Endothelial cell of umbilical vein (primary cell): ENCODE data around the gene HUS1. TPM values are rescaled to one million over a fixed set of nuclear protein-coding genes. Genes with fewer than 3 reads are reported as not detected.

Experiments used
- Bru-seq: library from RNA; stranded (reverse); fragments of 400-500 nt; gene quantifications from one replicate; lab custom pipeline; 2021; lab: Mats Ljungman, UMichigan
- BruChase-seq, 2 experiments: library from RNA; stranded (reverse); fragments of 400-500 nt; gene quantifications; one replicate each; lab custom pipeline; 2021; lab: Mats Ljungman, UMichigan
- BruUV-seq: library from RNA; stranded (reverse); fragments of 400-500 nt; replicated peaks from 2 replicates; lab custom pipeline; 2021; lab: Mats Ljungman, UMichigan
- CTCF ChIA-PET: fragments of 300-600, 350-600 bp; sonication (Branson Sonifier 250); formaldehyde crosslinking; loops from one replicate; lab custom pipeline; 2021; ENCODE audit warnings: antibody characterized with exemption, inconsistent platforms; lab: Charles Lee
- POLR2A ChIA-PET: fragments of 300-600, 350-600 bp; sonication (Branson Sonifier 250); formaldehyde crosslinking; loops from one replicate; lab custom pipeline; 2021; ENCODE audit warnings: antibody characterized with exemption, inconsistent platforms; lab: Charles Lee
- DNase-seq: peaks from one replicate; pipeline ENCODE4 v3.0.0-alpha.2; 2011; ENCODE audit warnings: low read depth, low spot score
- FAIRE-seq: peaks from 2 replicates; lab custom pipeline; 2011; peaks lifted over from hg19 to GRCh38; lab: Jason Lieb, UNC
- H2AFZ ChIP-seq: 2 replicates; pipeline ENCODE4 v1.6.0; 2012; ENCODE audit warnings: low read depth, low read length, control low read depth, inconsistent platforms
- H3K27ac ChIP-seq: 2 replicates; pipeline ENCODE4 v1.5.1; 2011; ENCODE audit warnings: low read depth, mild to moderate bottlenecking, control low read depth, low read length, moderate library complexity; ENCODE audit not compliant: insufficient read depth
- H3K27me3 ChIP-seq, 2 experiments: 2 replicates each; pipeline versions ENCODE4 v1.6.0 to v1.6.1; 2011; ENCODE audit warnings: low read length in 2 of 2, mixed read lengths in 1 of 2; ENCODE audit not compliant: control insufficient read depth in 2 of 2, insufficient read depth in 2 of 2
- H3K36me3 ChIP-seq, 2 experiments: 2 replicates in 1 of 2; 3 replicates in 1 of 2; pipeline ENCODE4 v1.5.1; 2011; ENCODE audit warnings: low read length in 2 of 2, mild to moderate bottlenecking in 1 of 2, moderate library complexity in 1 of 2; ENCODE audit not compliant: control insufficient read depth in 2 of 2, insufficient read depth in 2 of 2; ENCODE audit errors: extremely low read depth in 1 of 2
- H3K4me1 ChIP-seq: 3 replicates; pipeline ENCODE4 v1.5.1; 2011; ENCODE audit warnings: mild to moderate bottlenecking, low read length; ENCODE audit not compliant: control insufficient read depth, insufficient read depth; ENCODE audit errors: extremely low read depth
- H3K4me2 ChIP-seq: 2 replicates; pipeline ENCODE4 v1.6.1; 2011; ENCODE audit warnings: low read length, control low read depth, mixed read lengths; ENCODE audit not compliant: insufficient read depth
- H3K4me3 ChIP-seq, 3 experiments: fragments of 200-600 bp in 1 of 3; sonication (generic), shearing (Covaris generic) in 1 of 3; replicated peaks in 1 of 3; 2 replicates each; pipeline ENCODE4 v1.5.1; 2011 to 2016; ENCODE audit warnings: control low read depth in 3 of 3, low read length in 3 of 3, mild to moderate bottlenecking in 2 of 3, inconsistent platforms in 1 of 3, low read depth in 1 of 3, moderate library complexity in 1 of 3; ENCODE audit not compliant: insufficient read depth in 1 of 3
- H3K79me2 ChIP-seq: 2 replicates; pipeline ENCODE4 v1.6.0; 2012; ENCODE audit warnings: low read length, inconsistent platforms; ENCODE audit not compliant: control insufficient read depth, insufficient read depth
- H3K9ac ChIP-seq: replicated peaks from 2 replicates; pipeline ENCODE3; 2011; ENCODE audit warnings: low read length, control low read depth; ENCODE audit not compliant: insufficient read depth; ENCODE audit errors: extremely low read depth
- H3K9me1 ChIP-seq: replicated peaks from 3 replicates; pipeline ENCODE4 v1.6.0; 2011; ENCODE audit warnings: mild to moderate bottlenecking, low read length; ENCODE audit not compliant: control insufficient read depth, insufficient read depth; ENCODE audit errors: extremely low read depth
- H3K9me3 ChIP-seq: replicated peaks from 2 replicates; pipeline ENCODE4 v1.5.1; 2012; ENCODE audit warnings: low read length, inconsistent platforms; ENCODE audit not compliant: control insufficient read depth, insufficient read depth
- H4K20me1 ChIP-seq: replicated peaks from 2 replicates; pipeline ENCODE3; 2011; ENCODE audit warnings: mild to moderate bottlenecking, low read length; ENCODE audit not compliant: control insufficient read depth, insufficient read depth; ENCODE audit errors: extremely low read depth
- FOS ChIP-seq: IDR thresholded peaks from 2 replicates; pipeline ENCODE4 v1.6.1; 2011; ENCODE audit warnings: mild to moderate bottlenecking, low read length, moderate library complexity, borderline replicate concordance; ENCODE audit not compliant: insufficient read depth
- GATA2 ChIP-seq: IDR thresholded peaks from 2 replicates; pipeline ENCODE4 v1.7.0; 2011; ENCODE audit warnings: low read depth, mild to moderate bottlenecking, moderate library complexity, mixed read lengths, low read length; ENCODE audit not compliant: insufficient read length, insufficient read depth
- POLR2A ChIP-seq: IDR thresholded peaks from 2 replicates; pipeline ENCODE4 v1.6.1; 2012; ENCODE audit warnings: low read depth, mild to moderate bottlenecking, control low read depth, low read length
- POLR2AphosphoS5 ChIP-seq: IDR thresholded peaks from 2 replicates; pipeline ENCODE4 v1.6.1; 2012; ENCODE audit warnings: low read depth, mild to moderate bottlenecking, control low read depth, low read length, moderate library complexity; ENCODE audit not compliant: insufficient read depth
- dilution Hi-C: fragments of 300-500 bp; cut with MboI; formaldehyde crosslinking; loops from one replicate; pipeline ENCODE4 v1.15.0; 2019; ENCODE audit warnings: low sequenced_read_pairs; ENCODE audit not compliant: extremely low pct_ligation_motif_present
- intact Hi-C: fragments of 100-400 bp; cut with micrococcal nuclease; formaldehyde crosslinking; loops from one replicate; pipeline ENCODE4 v1.10.0; 2022
- long read RNA-seq: library from polyadenylated mRNA; stranded (forward); transcript quantifications from one replicate; pipeline ENCODE4 v2.0.0, GENCODE V29; 2021
- polyA minus RNA-seq, 3 experiments: library from RNA; depleted of rRNA, polyadenylated mRNA; stranded (reverse); fragments of >200 nt; gene quantifications; 1 replicate in 1 of 3; 2 replicates in 2 of 3; pipeline ENCODE4 v1.2.3, GENCODE V29; 2011
- polyA plus RNA-seq, 4 experiments: library from polyadenylated mRNA; depleted of rRNA in 3 of 4; stranded (reverse) in 3 of 4; unstranded in 1 of 4; fragments of >200 nt; gene quantifications; 2 replicates each; pipeline versions ENCODE4 v1.2.1 to v1.2.3, GENCODE V29; 2011 to 2012; ENCODE audit warnings: missing spikeins in 1 of 4
- total RNA-seq: library from RNA; stranded (reverse); gene quantifications from 2 replicates; pipeline ENCODE4 v1.2.3, GENCODE V29; 2021

HUS1 gene
- total RNA-seq: 45.0 and 49.7 TPM in 2 replicates
- polyA plus RNA-seq: 18.1 and 21.4 TPM in 2 replicates
- polyA plus RNA-seq (2011; cell fraction: cytosol; rRNA removed): 17.4 and 17.9 TPM in 2 replicates
- polyA plus RNA-seq (2011; cell fraction: nucleus; rRNA removed): 27.3 and 46.3 TPM in 2 replicates
- polyA plus RNA-seq (2012): 19.3 and 30.9 TPM in 2 replicates
- polyA minus RNA-seq: 37.9 and 40.1 TPM in 2 replicates
- polyA minus RNA-seq (2011; cell fraction: cytosol; rRNA and poly(A)+ RNA removed): 21.1 TPM
- polyA minus RNA-seq (2011; cell fraction: nucleus; rRNA and poly(A)+ RNA removed): 32.8 and 43.9 TPM in 2 replicates
- percentile 95 among the genes with signal in this experiment for Bru-seq, nascent RNA
- percentile 92 among the genes with signal in this experiment for BruChase-seq, experiment 1, labeled RNA remaining after a 6-hour chase
- percentile 89 among the genes with signal in this experiment for BruChase-seq, experiment 2, labeled RNA remaining after a 2-hour chase
- long read RNA-seq, transcript HUS1-201 (8 exons, 2,935 nt): major isoform, 31 of 62 reads
- long read RNA-seq, transcript HUS1-202 (8 exons, 1,125 nt): minor isoform, 6 of 62 reads
- long read RNA-seq, partial matches to known transcripts: 4 of 62 reads
- long read RNA-seq, other reads (novel, unspliced or antisense): 21 of 62 reads

DNA sequence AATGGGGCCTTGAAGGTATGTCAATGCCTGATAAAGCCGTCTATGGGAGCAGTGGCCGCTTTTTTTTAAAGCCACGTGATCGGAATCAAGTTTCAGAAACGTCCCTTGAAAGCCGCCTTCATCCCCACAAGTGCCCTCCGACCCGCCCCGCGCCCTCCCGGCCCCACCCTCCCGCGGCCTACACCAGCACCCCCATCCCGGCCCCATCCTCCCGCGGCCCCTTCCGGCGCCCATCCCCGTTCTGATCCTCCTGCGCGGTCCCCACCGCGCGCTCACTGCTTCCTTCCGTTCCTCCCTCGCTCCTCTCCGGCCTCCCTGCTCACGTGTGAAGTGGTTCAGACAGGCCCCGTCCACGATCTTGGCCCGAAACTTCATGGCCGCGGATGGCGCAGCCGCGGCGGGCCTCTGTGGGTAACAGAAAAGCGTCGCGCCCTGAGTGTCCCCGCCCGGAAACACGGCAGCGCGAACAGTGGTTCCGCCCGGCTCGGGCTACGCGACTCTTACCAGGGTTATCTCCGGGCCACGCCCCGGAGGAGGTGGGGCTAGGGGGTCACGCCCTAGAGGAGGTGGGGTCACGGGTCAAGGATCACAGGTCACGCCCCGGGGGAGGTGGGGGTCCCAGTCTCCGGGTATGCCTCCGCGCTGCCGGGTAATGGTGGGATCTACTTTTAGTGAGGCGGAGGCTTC, at the start of gene HUS1:
HUS1 (minus strand) TSS at position 471 of the 687 bp plus-strand sequence; CDS start at position 375, 96 bp downstream.
- POLR2A ChIA-PET: no interaction called here
- peak within 1 kb of the TSS; percentile 85 for H3K9ac ChIP-seq
- H3K4me1 ChIP-seq: peaks cover 11% of the 10 kb centered on the region
- DNase-seq (peak; percentile 52), FAIRE-seq (no peak)
- H3K4me2 ChIP-seq: peak within 1 kb of the TSS; percentile 99
- no peaks in the 10 kb centered on the region for H3K9me1 ChIP-seq
- H4K20me1 ChIP-seq: no peaks in the 10 kb centered on the region
- dilution Hi-C loops (no loop called here), intact Hi-C loops (loop anchor here (1.0 to 2.0 kb wide), 4 partner anchors 12 to 109 kb away; no protein-coding TSS in a partner anchor)
- BruUV-seq: TSS peak; percentile 16
- peak; percentile 8 for TF ChIP-seq FOS
- TF ChIP-seq GATA2: no peak
- TF ChIP-seq POLR2A: peak; percentile 43
- peak; percentile 55 for TF ChIP-seq POLR2AphosphoS5
- CTCF ChIA-PET: interaction anchor here (1.1 to 1.7 kb wide), 4 partner anchors 10 to 176 kb away, joined by 3 to 6 read pairs (median 4); no protein-coding TSS in a partner anchor
- H3K27me3 ChIP-seq: peaks cover 0 to 4% of the 10 kb centered on the region in 2 experiments
- no peaks in the 10 kb centered on the region for H3K9me3 ChIP-seq
- peak within 1 kb of the TSS; percentile 45 for H2AFZ ChIP-seq
- H3K79me2 ChIP-seq: peaks cover 12% of the 10 kb centered on the region
- peak within 1 kb of the TSS; percentile 70 to 93 (median 89) for H3K4me3 ChIP-seq
- peak within 1 kb of the TSS; percentile 46 for H3K27ac ChIP-seq
- H3K36me3 ChIP-seq: peaks cover 15 to 17% of the 10 kb centered on the region in 2 experiments
